OCI-M2 (cell line): Measurements from ENCODE around the gene ENKUR.

Experiments used
- DNase-seq: peaks from one replicate; lab custom pipeline; 2025; ENCODE audit not compliant: unreplicated experiment; lab: John Stamatoyannopoulos, UW

The ENKUR gene

DNA sequence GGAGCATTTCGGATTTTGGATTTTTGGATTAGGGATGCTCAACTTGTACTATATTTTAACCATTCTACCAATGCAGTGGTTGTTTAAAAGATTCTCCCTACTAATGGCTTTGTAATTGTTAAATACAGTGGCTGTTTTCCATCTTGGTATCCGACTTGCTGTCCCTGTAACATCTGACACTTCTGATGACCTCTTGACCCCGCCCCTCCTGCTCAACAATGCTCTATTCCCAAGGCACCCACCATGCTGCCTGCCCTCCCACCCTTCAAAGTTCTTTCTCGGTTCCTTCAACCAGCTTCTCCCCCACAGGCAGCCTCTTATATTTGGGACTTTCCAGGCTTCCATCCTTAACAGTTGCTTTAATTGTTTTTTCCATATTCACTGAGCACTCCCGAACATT is 65.5 kb downstream of the ENKUR start:
- no peak for DNase-seq

DNA sequence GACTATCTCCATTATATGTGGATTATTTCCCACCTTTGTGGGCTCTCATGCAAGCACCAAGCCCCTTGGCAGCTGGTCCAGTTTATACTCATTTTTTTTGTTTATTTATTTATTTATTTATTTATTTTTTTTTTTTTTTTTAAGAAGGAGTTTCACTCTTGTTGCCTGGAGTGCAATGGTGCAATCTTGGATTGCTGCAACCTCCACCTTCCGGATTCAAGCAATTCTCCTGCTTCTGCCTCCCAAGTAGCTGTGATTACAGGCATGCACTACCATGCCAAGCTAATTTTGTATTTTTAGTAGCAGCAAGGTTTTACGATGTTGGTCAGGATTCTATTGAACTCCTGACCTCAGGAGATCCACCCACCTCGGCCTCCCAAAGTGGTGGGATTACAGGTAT is 66.3 kb downstream of the ENKUR start:
- DNase-seq, result no peak

DNA sequence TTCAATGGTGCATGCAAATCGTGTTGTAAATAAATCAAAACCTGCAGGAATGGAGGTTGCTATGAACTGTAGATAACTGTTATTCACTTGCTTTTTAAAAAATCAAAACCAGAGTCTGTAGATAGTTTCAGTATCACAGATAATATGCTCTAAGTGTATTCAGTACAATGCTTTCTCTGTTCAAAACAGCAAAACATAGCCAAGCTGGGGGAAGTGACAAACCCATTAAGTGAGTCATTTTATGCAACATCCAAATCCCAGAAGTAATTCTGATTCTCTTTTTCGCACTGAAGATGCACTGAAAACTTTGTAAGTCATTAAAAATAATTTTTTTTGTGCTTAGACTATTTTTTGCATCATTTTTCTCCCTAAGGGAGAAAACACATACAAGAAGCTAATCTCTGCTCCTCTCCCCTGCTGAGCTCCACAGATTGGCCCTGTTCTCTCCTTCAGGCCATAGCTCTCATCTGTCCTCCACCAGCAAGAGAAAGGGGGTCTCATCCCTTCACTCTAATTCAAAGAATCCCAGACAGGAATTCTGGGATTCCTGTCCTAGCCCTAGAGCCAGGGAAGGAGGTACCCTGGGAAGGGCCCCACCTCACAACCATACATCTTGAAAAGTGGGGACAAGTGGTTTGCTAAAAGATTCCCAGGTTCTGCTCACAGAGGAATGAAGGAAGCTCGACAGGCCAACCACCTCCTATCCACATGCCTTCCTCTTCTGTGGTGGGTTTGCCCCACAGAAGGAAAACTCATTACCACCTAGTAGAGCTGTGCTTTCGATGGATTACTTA is 68.5 kb downstream of the ENKUR start:
- DNase-seq, result no peak

DNA sequence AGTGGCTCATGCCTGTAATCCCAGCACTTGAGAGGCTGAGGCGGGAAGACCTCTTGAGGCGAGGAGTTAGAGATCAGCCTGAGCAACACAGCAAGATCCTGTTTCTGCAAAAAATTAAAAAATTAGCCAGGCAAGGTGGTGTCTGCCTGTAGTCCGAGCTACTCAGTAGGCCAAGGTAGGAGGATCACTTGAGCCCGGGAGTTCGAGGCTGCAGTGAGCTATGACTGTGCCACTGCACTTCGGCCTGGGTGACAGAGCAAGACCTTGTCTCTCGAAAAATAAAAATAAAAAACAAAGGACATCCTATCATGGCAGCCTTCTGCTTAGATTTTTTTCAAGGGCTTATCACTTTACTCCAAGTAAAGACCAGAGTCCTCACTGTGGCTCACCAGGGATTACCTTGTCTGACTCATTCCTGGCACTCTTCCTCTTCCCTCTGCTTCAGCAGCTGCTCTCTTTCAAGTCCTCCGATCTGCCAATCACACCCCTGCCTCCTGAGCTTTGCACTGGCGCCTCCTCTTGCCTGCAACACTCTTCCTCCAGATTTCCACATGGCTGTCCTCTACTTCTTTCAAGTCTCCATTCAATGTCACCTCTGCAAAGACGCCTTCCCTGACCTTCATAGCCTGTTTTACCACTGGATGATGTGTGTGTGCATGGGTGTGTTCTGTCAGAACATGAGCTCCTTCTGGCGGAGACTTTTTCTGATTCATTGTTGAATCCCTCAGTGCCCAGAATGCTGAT is 71.3 kb downstream of the ENKUR start:
- no peak for DNase-seq

DNA sequence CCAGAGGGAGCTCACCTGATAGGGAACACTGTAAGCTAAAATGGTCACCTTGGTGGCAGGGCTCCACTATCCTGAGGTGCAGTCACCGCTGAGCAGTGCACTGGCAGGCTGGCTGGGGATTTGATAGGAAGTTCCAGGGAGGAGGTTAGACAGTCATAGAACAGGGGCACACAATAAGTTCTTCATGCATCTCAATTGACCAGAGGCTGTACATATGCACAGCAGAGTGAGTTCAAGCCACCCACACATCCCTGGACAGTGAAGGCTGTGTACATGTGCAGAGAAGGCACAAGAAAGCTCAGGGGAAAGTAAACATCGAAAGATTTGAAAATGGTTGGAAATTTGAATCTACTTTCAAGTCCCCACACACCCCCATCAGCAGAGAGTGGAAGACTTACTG is 77.4 kb downstream of the ENKUR start:
- DNase-seq, result no peak

DNA sequence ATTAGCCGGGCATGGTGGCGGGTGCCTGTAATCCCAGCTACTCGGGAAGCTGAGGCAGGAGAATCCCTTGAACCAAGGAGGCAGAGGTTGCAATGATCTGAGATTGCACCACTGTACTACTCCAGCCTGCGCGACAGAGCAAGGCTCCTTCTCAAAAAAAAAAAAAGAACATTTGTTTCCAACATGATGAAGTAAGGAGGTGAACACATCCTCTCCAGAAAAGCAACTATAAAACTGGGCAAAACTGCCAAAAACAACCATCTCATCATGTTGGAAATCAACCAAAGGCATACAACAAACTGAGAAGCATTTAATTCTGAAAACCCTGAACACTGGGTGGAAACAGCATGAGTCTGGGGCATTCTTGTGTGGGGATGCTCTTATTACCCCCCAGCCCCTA is 77.9 kb downstream of the ENKUR start:
- no peak for DNase-seq

DNA sequence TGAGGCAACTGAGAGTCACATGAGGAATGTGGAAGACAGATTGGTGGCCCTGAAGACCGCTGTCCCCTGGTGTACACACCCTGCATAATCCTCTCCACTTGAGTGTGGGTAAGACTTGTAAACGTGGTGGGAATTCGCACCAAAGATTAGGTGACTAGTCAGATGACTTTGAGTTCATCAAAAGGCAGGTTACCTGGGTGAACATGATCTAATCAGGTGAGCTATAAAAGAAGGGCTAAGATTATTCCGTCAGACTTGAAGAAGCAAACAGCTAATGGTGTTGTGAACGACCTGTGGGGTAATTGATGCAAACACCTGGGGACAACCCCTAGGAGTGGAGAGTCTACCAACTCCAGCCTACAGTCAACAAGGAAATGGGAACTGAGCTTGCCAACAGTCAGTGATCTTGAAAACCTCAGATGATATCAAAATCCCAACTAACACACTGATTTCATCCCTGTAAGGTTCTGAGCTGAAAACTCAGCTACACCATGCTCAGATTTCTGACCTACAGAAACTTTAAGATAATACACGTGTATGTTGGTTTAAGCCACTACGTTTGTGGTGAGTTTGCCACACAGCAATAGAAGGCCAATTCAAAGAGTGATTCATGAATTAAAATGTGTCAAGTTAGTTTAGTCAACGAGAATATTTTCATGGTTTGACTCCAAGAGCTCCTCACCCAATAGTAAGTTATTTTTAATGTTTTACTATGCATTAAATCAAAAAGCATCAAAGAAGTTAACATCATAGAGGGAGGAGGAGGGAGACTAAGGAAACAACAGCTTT is 80.3 kb downstream of the ENKUR start:
- DNase-seq, result no peak
